Erythroblast (primary cell): ENCODE data around the gene OPA3.

ENCODE experiments used
- GATA1 ChIP-seq: IDR thresholded peaks from 2 replicates; pipeline ENCODE4 v1.6.1; 2011; ENCODE audit warnings: low read depth, mild to moderate bottlenecking, control low read depth, low read length, moderate library complexity
- POLR2A ChIP-seq: IDR thresholded peaks from 2 replicates; pipeline ENCODE4 v1.6.1; 2011; ENCODE audit warnings: mild to moderate bottlenecking, low read length

DNA sequence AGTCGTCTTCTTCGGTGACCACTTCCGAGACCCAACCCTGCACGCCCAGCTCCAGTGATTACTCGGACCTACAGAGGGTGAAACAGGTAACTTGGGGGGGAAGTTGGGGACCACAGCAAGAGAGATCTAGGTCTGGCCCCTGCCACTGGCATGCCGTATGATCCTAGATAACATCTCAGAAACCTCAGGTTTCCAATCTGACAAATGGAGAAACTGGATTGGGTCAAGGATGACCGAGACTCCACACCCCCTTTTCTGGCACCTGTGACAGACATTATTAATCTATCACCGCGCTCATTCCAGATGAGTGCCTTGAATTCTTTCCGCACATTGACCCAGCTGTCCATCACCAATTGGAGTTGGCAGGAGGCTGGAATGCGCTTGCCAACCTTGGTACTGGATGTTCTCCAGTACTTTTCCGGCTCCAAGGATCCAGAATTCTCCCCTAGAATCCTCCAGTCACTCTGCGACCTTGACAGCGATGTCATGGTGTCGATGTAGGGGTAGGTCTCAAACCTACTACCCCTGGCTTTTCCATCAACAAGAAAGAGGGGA is 60.0 kb downstream of the OPA3 start:
- TF ChIP-seq POLR2A (no peak), GATA1 (no peak)
